Measurements from ENCODE around the gene FHOD1. TPM values are rescaled to one million over a fixed set of nuclear protein-coding genes. Genes with fewer than 3 reads are reported as not detected.

Gene FHOD1
- total and polyA plus RNA-seq, 9 of the 15 experiments (the other 6 are each of a cell fraction or from before 2014, with no cell fraction given): 18.7 to 126 (median 32.3) TPM

DNA sequence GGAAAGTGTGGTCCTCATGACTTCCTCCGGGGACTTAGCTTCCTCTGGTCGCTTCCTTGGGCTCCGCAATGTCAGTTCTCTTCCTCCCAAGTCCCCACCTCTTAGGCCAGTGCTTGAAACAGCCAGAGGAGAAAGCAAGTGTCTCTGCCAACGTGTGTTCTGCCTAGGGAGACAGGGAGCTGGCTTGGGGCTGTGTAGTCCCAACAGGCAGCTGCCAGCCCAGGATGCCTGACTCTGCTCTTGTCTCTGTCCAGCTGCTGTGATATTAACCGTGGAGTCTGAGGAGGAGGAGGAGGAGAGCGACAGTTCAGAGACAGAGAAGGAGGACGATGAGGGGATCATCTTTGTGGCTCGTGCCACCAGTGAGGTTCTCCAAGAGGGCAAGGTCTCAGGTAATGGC is 18.6 kb upstream of the FHOD1 start (continued):
- no peak for TF ChIP-seq JUNB (CRISPR knock-in tag; conservative IDR thresholded peaks at IDR 0.05)

DNA sequence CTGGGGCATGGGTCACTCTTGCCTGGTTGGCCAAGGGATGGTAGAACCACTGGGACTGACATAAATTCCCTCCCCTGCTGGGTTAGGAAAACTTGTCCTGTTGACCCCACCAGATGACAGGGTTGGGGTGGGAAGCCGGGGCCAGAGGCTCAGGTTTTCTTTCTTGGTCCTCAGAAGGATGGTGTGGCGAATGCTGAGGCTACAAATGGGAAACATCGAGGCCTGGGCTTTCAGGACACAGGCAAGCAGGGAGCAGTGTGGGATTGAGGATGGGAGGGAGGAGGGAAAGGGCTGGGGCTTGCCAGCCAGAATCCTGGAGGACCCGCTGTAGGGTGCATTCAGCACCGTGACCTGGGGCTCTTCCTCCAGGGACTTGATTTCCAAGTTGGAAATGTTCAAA is 17.6 kb upstream of the FHOD1 start:
- intact Hi-C loops (cut with micrococcal nuclease): loop anchor here (5.0 kb wide), 3 partner anchors 72 to 202 kb away; no protein-coding TSS in a partner anchor
- POLR2A ChIA-PET: interaction anchor here (0.6 to 1.7 kb wide), 4 partner anchors 9 to 184 kb away, joined by 3 to 6 read pairs (median 4); no protein-coding TSS in a partner anchor

More for the DNA sequence above, 17.6 kb upstream of the FHOD1 start:
- no peak overlapping the region for H3K4me3 ChIP-seq
- DNase-seq (ENCODE audit: extremely low read depth in 1 of 4, low spot score in 3 of 4) (no peak), FAIRE-seq (no peak), ATAC-seq (no peak)
- no peaks in the 10 kb centered on the region for H4K20me1 ChIP-seq (replicated peaks; ENCODE audit: control insufficient read depth, insufficient read depth, low read length)
- no peak overlapping the region for H3K4me2 ChIP-seq (ENCODE audit: insufficient read depth, low read length)
- 85% methylated on average over 3 of the region's 5 CpGs for WGBS (ENCODE audit: insufficient coverage, low coverage, missing lambda C conversion rate)
- no peaks in the 10 kb centered on the region for H3K27me3 ChIP-seq (ENCODE audit: control insufficient read depth in 2 of 2, insufficient read depth in 2 of 2, low read length in 2 of 2)
- TF ChIP-seq, protein P1, sequence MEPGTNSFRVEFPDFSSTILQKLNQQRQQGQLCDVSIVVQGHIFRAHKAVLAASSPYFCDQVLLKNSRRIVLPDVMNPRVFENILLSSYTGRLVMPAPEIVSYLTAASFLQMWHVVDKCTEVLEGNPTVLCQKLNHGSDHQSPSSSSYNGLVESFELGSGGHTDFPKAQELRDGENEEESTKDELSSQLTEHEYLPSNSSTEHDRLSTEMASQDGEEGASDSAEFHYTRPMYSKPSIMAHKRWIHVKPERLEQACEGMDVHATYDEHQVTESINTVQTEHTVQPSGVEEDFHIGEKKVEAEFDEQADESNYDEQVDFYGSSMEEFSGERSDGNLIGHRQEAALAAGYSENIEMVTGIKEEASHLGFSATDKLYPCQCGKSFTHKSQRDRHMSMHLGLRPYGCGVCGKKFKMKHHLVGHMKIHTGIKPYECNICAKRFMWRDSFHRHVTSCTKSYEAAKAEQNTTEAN (CRISPR knock-in tag; IDR thresholded peaks at IDR 0.05): no peak
- no peak for TF ChIP-seq ZNF766 (CRISPR knock-in tag; conservative IDR thresholded peaks at IDR 0.05)
- TF ChIP-seq CBFA2T3 (IDR thresholded peaks at IDR 0.05): no peak
- no peak for TF ChIP-seq SMARCC2 (IDR thresholded peaks at IDR 0.05; ENCODE audit: low read depth)
- no peak overlapping the region for H2AFZ ChIP-seq (ENCODE audit: low read depth, low read length)
- H3K79me2 ChIP-seq (ENCODE audit: control insufficient read depth, insufficient read depth, low read length): no peaks in the 10 kb centered on the region
- no peaks in the 10 kb centered on the region for H3K36me3 ChIP-seq (ENCODE audit: control insufficient read depth, insufficient read depth, low read length)
- H3K9ac ChIP-seq (ENCODE audit: insufficient read depth in 1 of 2, low read depth in 2 of 2, low read length in 2 of 2): no peak overlapping the region
- H3K9me1 ChIP-seq (ENCODE audit: control insufficient read depth, insufficient read depth, low read length): no peaks in the 10 kb centered on the region
- no peaks in the 10 kb centered on the region for H3K9me3 ChIP-seq (replicated peaks; ENCODE audit: control insufficient read depth, insufficient read depth, low read depth, low read length)
- in situ Hi-C loops (cut with MboI): no loop called here
- BruUV-seq (replicated peaks): no TSS peak
- no peak overlapping the region for H3K27ac ChIP-seq (ENCODE audit: extremely low read depth, low read depth, low read length)
- peaks cover 25 to 28% of the 10 kb centered on the region in 2 experiments for H3K4me1 ChIP-seq (replicated peaks in 1 of 2; ENCODE audit: control insufficient read depth in 2 of 2, insufficient read depth in 2 of 2, low read length in 2 of 2)
- CTCF ChIA-PET (ENCODE audit: low intra/inter-chr PET ratio): no interaction called here

Measured in K562 (cell line).